AG04450 (cell line): Measurements from ENCODE around the gene FBXL4. TPM values are rescaled to one million over a fixed set of nuclear protein-coding genes. Genes with fewer than 3 reads are reported as not detected.

Experiments
- CTCF ChIA-PET: fragments of 300-600, 350-600 bp; formaldehyde crosslinking; extraction: SDS; loops from one replicate; lab custom pipeline; 2022; ENCODE audit warnings: antibody characterized with exemption, inconsistent platforms; lab: Charles Lee
- POLR2A ChIA-PET: fragments of 350-600 bp; formaldehyde crosslinking; extraction: SDS; loops from one replicate; lab custom pipeline; 2021; ENCODE audit warnings: antibody characterized with exemption, inconsistent platforms; lab: Yijun Ruan, JAX
- DNase-seq: peaks from one replicate; pipeline ENCODE4 v3.0.0-alpha.2; 2011; ENCODE audit warnings: low read depth, low spot score
- H3K27ac ChIP-seq: one replicate; pipeline ENCODE4 v1.5.1; 2012; ENCODE audit warnings: low read depth, low read length, control low read depth
- H3K27me3 ChIP-seq: one replicate; pipeline ENCODE4 v1.6.0; 2012; ENCODE audit warnings: low read length; ENCODE audit not compliant: control insufficient read depth, insufficient read depth
- H3K4me3 ChIP-seq: 2 replicates; pipeline ENCODE4 v1.5.1; 2011; ENCODE audit warnings: mild to moderate bottlenecking, low read depth, low read length, control low read depth
- H3K9me3 ChIP-seq: 2 replicates; pipeline ENCODE4 v1.5.1; 2012; ENCODE audit warnings: low read length; ENCODE audit not compliant: control insufficient read depth, insufficient read depth
- polyA plus RNA-seq: library from polyadenylated mRNA; depleted of rRNA; stranded (reverse); fragments of >200 nt; gene quantifications from 2 replicates; pipeline ENCODE4 v1.2.3, GENCODE V29; 2011
- TF ChIP-seq, protein P1 (sequence below): IDR thresholded peaks from 2 replicates; pipeline ENCODE4 v1.5.1; 2011; ENCODE audit warnings: low read depth, low read length, control low read depth, inconsistent platforms

FBXL4 gene
- polyA plus RNA-seq, 1 experiment = 20.1 TPM

DNA sequence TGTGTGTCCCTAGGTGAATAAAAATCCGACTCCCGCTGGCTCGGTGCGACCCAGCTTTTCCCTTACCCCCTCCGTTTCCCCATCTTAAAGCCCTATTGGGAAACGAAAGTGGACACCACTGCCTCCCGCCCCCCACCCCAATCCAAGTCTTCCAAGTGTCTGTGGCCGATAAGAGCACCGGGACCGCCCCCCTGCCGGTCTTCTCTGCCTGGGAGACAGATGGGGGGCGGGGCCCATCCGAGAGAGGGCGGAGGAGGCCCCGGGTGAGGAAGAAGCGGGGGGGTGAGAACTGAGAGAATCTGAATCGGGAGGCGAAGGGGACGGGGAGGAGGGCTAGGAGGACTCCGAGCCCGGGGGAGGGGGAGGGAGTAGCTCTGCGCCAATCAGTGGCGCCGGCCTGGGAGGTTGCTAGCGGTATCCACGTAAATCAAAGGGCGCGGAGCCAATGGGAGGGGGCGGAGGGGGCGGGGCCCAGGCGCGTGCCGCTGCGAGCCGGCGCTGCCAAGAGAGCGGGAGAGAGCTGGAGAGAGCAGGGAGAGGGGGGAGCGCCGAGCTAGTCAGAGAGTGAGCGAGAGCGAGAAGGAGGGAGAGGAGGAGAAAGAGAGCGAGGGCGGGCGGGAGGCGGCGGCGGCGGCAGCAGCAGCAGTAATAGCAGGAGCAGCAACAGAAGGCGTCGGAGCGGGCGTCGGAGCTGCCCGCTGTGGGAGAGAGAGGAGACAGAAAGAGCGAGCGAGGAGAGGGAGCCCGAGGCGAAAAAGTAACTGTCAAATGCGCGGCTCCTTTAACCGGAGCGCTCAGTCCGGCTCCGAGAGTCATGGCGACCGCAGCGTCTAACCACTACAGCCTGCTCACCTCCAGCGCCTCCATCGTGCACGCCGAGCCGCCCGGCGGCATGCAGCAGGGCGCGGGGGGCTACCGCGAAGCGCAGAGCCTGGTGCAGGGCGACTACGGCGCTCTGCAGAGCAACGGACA is 113.4 kb downstream of the FBXL4 start, which contains the start of gene POU3F2:
Gene POU3F2 (plus strand): TSS at position 515 of the 972 bp plus-strand sequence. CDS start 300 bp downstream, at position 815.
- H3K27me3 ChIP-seq = peaks cover 78% of the 10 kb centered on the region
- no peak within 1 kb of the TSS for H3K27ac ChIP-seq
- H3K9me3 ChIP-seq = peaks cover 4% of the 10 kb centered on the region; the same call in 1 of the 2 replicates
- H3K4me3 ChIP-seq = peak within 1 kb of the TSS; percentile 55
- peak; percentile 34 for DNase-seq
- ChIA-PET POLR2A (interaction anchor here (0.6 to 0.7 kb wide), 3 partner anchors 37 to 1004 kb away, joined by 3 to 5 read pairs (median 3); no protein-coding TSS in a partner anchor), CTCF (interaction anchor here (7.7 kb wide), 1 partner anchor 12 kb away, joined by 30 read pairs; no protein-coding TSS in a partner anchor)
- TF ChIP-seq, protein P1, sequence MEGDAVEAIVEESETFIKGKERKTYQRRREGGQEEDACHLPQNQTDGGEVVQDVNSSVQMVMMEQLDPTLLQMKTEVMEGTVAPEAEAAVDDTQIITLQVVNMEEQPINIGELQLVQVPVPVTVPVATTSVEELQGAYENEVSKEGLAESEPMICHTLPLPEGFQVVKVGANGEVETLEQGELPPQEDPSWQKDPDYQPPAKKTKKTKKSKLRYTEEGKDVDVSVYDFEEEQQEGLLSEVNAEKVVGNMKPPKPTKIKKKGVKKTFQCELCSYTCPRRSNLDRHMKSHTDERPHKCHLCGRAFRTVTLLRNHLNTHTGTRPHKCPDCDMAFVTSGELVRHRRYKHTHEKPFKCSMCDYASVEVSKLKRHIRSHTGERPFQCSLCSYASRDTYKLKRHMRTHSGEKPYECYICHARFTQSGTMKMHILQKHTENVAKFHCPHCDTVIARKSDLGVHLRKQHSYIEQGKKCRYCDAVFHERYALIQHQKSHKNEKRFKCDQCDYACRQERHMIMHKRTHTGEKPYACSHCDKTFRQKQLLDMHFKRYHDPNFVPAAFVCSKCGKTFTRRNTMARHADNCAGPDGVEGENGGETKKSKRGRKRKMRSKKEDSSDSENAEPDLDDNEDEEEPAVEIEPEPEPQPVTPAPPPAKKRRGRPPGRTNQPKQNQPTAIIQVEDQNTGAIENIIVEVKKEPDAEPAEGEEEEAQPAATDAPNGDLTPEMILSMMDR = no peak

DNA sequence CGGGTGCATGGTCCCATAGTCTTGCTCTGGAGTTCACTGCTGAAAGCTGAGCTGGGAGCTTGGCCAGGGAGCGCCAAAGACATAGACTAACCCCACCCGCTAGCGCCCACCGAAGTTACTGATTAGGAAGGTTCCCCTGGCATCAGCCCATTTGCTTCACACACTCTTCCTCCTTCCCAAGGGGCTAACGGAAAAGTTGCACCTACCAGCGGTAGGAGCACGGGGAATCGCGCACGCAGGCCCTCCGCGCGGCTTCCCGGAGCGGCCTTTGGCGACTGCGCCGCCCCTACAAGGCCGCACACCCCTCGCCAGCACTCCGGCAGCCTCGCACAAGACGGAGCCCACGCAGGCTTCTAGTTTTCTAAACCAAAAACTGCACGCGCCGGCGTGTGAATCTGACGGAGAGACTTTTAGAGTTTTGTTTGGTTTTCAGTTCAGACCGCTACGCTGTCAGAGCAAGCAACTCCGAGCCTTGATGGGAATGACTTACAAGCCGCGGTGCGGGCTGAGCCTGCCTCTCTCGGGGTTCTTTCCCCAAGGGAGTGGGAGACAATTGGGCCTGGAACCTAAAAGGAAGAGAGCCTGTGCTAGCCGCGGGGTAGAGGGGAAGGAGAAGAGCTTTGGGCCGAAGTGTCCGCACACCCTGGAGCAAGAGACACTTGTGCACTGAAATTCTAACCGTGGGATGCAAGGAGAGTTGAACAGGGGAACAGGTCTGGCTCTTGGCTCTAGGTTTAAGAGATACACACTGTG is 114.3 kb downstream of the FBXL4 start:
- H3K27me3 ChIP-seq = peaks cover 83% of the 10 kb centered on the region
- CTCF ChIA-PET = interaction anchor here (1.1 to 7.7 kb wide), 2 partner anchors 12 to 1647 kb away, joined by 3 to 30 read pairs; no protein-coding TSS in a partner anchor
- DNase-seq = no peak

DNA sequence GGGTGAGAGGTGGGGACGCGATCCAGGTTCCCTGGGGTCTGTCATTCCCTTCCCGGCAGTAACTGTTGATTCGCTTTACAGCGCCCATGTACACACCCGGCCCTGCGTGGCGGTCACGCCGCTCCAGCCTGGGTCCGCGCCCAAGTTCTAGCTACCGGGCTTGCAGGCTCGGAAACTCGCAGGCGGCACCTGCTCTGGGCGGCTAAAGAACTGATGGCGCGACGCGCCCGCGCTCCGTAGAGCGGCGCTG is 114.8 kb downstream of the FBXL4 start:
- Histone ChIP-seq H3K27ac (no peak overlapping the region), H3K27me3 (peaks cover 86% of the 10 kb centered on the region), H3K9me3 (peaks cover 4% of the 10 kb centered on the region; the same call in 1 of the 2 replicates), H3K4me3 (peak overlapping the region; percentile 55)
- CTCF ChIA-PET = interaction anchor here (1.1 to 7.7 kb wide), 2 partner anchors 13 to 1646 kb away, joined by 3 to 30 read pairs; no protein-coding TSS in a partner anchor
- DNase-seq = no peak
- POLR2A ChIA-PET = no interaction called here
- TF ChIP-seq, protein P1 = no peak

More for the DNA sequence above, 114.3 kb downstream of the FBXL4 start:
- POLR2A ChIA-PET = interaction anchor here (0.6 to 0.7 kb wide), 3 partner anchors 38 to 1005 kb away, joined by 3 to 5 read pairs (median 3); no protein-coding TSS in a partner anchor
- H3K27ac ChIP-seq = no peak overlapping the region
- peaks cover 4% of the 10 kb centered on the region; the same call in 1 of the 2 replicates for H3K9me3 ChIP-seq
- TF ChIP-seq, protein P1 = no peak
- H3K4me3 ChIP-seq = peak overlapping the region; percentile 55

DNA sequence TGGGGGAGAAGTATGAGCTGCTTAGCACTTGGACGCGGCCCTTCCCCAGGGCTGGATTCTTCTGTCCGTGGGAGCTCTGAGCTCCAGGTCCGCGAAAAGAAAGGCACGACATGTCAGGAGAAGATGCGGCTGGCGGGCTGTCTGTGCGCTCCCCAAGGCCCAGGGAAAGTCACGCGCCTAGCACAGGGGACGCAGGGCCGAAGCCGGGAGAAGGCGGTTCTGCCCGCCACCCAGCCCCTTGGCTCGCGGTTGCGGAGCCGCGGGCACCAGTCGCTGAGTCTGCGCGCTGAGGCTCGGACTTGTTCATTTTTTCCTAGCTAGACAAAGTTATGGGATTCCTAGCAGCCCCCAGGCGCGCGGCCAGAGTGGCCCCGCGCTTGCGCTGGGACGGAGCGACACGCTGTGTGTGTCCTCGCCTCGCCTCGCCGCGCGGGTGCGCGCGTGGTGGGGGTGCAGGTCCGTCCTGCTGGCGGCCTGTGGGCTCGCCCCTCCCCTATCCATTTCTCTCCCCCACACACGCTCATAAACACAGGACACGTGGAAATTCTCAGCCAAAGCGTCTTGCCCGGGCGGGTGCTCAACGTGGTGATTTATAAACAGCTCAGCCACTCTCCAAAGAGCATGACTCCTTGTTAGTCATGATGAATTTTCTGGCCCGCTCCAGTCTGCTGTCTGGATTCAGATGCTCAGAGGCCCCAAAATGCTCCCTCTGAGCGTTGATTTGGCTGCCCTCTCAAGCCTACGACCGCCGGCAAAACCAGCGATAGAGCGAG is 115.3 kb downstream of the FBXL4 start:
- peak; percentile 24 for DNase-seq
- Histone ChIP-seq H3K9me3 (peaks cover 4% of the 10 kb centered on the region; the same call in 1 of the 2 replicates), H3K4me3 (peak overlapping the region; percentile 55), H3K27me3 (peaks cover 88% of the 10 kb centered on the region), H3K27ac (no peak overlapping the region)
- POLR2A ChIA-PET = no interaction called here
- TF ChIP-seq, protein P1 = no peak
- CTCF ChIA-PET = interaction anchor here (1.1 to 7.7 kb wide), 2 partner anchors 13 to 1646 kb away, joined by 3 to 30 read pairs; no protein-coding TSS in a partner anchor
